Suppressor macrophage treated with lipopolysaccharide for 4 hours (primary cell): ENCODE data around the gene FBN2.

Experiments
- DNase-seq: peaks from one replicate; pipeline ENCODE4 v3.0.0-alpha.2; 2020

FBN2 gene

DNA sequence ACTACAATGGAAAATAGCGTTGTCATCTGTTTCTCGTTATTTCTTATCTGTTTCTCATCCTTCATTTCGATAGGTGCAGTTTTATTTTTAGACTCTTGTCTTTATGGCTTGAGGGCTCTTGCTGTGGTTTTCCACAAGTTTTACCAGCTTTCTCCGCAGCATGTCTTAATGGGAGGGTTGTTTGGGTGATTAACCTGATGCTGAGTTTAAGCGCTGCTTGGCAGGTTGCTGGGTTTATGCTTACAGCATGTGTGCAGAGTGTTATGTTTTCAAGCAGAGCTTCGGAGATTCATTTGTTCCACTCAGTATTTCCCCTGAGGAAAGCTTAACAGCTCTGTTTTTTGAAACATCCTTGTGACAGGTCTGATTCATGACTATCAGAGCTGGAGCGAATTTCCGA lies 300.5 kb downstream of the FBN2 start:
- no peak for DNase-seq

DNA sequence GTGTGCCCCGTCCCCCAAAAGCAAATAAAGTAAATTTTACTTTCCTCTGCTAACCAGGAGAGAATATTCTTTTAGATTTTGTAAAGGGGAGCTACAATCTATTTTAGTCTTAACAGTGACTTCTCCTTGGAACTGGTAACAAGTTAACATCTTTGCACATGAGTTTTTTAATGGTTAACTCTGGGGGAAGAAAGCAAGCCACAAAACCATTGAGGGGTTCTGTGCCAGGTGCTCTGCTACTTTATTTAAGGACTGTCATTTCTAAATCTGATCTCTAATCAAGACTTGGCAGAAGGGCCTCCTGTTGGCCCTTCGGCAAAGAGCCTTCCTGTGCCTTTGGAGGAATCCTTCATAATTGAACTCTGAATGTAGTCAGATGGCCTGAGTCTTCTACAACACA lies 301.0 kb downstream of the FBN2 start:
- no peak for DNase-seq

- DNase-seq, result no peak
These were observed 301.7 kb downstream of the FBN2 start for GRCh38 chr5:128236334-128236733.

DNA sequence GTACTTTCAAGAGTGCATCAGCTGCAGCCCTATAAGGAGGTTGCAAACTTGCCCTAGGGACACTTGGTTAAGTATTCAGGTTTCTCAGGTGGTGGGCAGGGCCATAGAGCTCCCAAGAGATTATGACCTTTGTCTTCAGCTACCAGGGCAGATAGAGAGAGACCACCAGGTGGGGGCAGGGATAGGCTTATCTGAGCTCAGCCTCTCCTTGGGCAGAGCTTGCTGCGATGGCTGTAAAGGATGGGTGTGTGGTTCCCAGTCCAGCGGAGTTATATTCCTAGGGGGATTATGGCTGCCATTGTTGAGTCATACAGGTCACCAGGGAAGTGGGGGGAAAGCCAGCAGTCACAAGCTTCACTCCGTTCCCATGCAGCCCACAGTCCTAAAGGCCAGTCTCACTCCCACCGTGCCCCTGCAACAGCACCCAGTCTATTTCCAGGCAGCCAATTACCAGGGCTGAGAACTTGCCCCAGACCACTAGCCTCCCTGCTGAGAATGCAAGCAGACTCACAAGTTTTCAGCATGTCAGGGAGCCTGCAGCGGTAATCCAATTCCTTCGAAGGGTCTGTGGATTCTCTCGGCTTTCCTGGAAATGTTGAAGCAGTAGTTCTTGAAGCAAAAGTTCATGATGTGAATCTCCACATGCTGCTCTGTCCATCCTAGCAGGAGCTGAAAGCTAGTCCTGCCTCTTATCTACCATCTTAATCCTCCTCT lies 303.0 kb downstream of the FBN2 start:
- no peak for DNase-seq

GRCh38 chr5:128228521-128228920 lies 309.5 kb downstream of the FBN2 start:
- no peak for DNase-seq

GRCh38 chr5:128228008-128228407 lies 310.0 kb downstream of the FBN2 start:
- DNase-seq, result no peak

DNA sequence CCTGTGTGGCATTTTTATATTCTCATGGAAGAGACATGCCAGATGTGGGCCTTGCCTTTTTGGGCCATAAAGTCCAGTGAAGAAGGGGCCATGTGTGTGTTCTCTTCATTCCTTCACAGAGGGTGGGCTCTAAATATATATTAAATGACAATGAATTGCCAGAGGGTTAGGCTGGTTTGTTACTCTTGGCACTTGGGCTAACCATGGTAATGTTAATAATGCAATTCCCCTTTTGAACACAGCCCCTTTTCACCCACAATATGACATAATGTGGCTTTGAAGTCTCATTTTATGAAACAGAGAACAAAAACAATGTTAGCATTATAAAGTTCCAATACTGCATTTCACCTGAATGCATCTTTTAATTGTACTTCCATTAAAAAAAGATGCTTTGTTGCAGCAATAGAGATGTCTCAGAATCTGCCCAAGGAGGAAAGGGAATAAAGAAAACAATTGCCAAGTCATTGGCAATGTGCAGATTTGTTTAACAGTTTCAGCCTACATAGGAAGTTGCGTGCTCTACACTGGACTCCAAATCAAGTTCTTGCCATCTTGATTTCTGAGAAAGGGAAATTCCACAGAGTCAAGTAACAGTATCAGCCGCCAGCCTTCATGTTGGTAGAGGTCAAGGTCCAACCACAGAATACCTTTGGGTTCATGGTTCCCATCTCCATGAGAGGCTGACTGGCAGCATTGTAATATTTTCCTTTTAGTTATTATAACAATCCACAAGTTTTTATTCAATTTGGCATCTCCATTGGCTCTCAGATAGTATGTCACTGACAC lies 312.6 kb downstream of the FBN2 start:
- no peak for DNase-seq

- DNase-seq, result no peak
These were observed 313.7 kb downstream of the FBN2 start for GRCh38 chr5:128224336-128224735.

DNA sequence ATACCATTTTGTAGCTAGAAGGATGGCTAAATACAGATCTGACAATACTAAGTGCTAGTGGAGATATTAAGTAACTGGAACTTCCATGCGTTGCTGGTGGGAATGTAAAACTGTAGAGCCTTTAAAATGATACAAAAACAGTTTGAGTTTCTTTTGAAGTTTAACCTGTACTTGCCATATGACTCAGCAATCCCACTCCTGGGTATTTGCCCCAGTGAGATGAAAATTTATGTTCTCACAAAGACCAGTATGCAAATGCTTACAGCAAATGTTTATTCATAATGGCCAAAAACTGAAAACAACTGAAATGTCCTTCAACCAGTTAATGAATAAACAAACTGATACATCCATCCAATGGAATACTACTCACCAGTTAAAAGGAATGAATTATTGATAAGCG lies 317.2 kb downstream of the FBN2 start:
- no peak for DNase-seq

DNA sequence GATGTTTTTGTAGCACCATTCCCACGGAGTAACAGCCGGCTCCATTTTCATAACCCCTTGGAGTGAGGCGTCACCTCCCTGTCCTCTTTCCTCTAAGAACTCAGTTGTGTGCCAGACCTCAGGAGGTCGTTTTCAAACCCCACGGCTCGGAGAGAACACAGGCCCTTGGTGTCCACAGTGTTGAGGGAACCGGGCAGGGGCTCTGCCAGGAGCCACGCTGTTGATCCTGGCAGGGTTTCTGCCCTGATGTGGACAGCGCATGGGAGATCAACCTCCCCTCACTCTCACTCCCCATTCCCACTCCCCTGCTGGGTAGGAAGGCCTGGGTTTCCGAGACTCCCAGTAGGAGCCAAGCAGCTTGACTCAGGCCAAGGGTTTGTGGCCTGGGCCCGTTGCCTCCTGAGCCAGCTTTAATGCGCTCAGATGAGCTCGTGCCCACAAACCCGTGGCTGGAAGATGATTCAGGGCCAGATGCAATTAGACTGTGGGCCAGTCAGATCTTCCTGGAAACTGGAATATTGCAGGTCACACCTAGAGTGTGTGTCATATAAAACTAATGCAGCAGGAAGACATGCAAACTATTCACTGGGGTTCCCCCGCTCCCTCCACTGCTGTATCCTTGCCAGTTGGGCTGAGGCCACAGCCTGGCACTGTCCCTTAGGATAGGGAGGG lies 321.0 kb downstream of the FBN2 start:
- no peak for DNase-seq

DNA sequence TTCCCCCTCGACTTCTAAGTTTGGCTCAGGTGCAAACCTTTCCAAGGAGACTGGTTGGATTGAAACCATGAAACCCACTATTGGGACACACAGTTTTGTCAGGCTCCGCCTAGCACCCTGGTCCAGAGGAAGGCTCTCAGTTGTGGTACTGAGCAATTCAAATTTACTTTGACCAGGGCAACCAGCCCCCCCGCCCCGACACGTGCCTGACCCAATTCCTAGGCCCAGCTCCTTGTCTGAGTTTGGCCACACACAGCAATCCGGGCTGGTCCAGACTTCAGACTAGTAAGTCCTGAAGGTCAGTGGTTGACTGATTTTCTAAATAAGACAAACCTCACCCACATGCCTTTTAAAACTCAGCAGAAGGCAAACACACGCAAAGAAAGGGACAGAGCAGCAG lies 321.8 kb downstream of the FBN2 start:
- DNase-seq, result no peak

DNA sequence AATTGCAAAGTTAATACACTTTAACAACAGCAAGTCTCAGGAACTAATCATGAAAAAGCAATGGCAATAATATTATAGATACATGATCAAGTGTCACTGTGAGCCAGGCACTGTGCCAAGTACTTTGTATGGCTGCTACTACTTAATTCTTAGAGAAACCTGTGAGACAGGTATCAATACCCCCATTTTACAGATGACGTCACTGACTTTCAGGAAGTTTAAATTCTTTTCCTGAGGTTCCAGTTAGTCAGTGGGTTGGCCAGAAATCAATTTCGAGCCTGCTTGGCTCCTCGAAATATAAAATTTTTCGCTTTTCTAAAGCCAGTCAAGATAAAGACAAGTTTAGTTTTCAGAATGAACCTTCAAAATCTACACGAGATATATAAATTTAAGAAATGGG lies 324.2 kb downstream of the FBN2 start:
- DNase-seq, result no peak

GRCh38 chr5:128213340-128213739 lies 324.7 kb downstream of the FBN2 start:
- DNase-seq, result peak; percentile 59

DNA sequence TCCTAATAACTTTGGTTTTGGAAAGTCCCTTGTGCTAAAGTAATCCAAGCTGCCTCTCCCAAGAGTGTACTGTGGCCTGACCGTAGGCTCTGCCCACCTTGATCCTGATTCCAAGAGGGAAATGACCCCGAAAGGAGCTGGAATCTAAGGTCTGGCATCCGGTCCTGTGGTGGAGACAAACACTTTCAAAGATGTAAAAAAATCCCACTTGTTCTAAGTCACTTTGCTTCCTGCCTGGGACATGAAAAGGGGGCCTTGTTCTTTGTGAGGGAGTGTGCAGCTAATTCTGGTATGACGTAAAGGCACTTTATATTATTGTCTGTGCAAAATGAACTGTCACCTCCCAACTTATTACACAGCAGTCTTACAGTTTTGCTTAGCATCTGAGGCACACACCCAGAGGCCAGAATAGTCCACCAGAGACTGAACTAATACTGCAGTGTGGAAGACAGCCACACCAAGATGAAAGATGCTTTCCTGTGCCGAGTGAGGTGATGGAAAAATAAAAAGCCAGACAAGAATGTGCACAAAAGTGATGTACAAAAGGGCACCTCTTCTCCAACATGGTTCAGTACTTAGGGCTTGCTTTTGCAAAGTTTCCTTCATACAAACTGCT lies 325.7 kb downstream of the FBN2 start:
- DNase-seq, result no peak

DNA sequence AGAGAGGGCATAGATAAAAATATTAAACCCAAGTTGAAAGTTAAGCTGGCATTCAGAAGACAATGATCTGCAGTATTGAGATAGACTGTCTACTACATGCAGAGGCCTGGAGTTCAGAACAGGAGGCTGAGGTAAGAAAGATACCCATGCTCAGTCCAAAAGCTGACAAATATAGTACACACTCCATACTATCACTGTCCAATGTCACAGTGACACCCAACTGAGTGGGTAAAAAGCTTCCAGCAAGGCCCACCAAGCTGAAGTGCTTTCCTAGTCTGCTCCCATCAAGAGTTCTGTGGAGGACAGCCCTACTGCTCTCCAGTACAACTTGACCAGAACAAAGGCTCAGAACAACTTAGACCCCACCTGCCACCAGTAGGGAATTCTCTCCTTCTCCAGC lies 329.6 kb downstream of the FBN2 start:
- no peak for DNase-seq
